Thyroid gland (tissue), 4 donors: ENCODE measurements around the gene RUSC2.

ENCODE experiments used
- POLR2A ChIP-seq, 2 donors: fragments of 450-650 bp; IDR thresholded peaks; one replicate each; pipeline ENCODE4 v1.6.1; 2017; ENCODE audit warnings: antibody characterized with exemption in 2 of 2, mild to moderate bottlenecking in 2 of 2, moderate library complexity in 1 of 2
- TF ChIP-seq, protein P1 (sequence below), 6 experiments: fragments of 200-600 bp in 3 of 6; fragments of 450-650 bp in 3 of 6; sonication (generic) in 3 of 6; IDR thresholded peaks; one replicate each; pipeline ENCODE4 v1.5.1; 2016 to 2019; ENCODE audit warnings: antibody characterized with exemption in 6 of 6, mild to moderate bottlenecking in 2 of 6, inconsistent platforms in 1 of 6, moderate library complexity in 1 of 6

DNA sequence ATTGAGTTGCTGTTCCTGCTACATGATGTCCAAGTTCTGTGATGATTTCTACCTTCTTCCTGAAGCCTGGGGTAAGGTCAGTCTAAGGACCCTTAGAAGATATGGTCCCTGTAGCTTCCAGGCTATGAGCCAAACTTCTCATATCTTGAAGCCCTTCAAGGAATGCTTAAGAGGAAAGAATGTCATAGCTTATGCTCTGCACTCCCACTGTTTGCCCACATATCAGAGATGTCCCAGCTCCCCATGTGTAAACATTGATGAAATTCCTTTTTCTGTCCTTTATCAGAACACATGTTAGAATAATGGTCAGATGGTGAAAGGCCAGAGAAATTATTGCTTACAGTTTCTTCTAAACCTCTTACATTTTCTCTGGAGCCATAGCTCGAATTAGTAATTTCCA lies 41.4 kb upstream of the RUSC2 start:
- TF ChIP-seq POLR2A (IDR thresholded peaks at IDR 0.05), result no peak
- TF ChIP-seq, protein P1, sequence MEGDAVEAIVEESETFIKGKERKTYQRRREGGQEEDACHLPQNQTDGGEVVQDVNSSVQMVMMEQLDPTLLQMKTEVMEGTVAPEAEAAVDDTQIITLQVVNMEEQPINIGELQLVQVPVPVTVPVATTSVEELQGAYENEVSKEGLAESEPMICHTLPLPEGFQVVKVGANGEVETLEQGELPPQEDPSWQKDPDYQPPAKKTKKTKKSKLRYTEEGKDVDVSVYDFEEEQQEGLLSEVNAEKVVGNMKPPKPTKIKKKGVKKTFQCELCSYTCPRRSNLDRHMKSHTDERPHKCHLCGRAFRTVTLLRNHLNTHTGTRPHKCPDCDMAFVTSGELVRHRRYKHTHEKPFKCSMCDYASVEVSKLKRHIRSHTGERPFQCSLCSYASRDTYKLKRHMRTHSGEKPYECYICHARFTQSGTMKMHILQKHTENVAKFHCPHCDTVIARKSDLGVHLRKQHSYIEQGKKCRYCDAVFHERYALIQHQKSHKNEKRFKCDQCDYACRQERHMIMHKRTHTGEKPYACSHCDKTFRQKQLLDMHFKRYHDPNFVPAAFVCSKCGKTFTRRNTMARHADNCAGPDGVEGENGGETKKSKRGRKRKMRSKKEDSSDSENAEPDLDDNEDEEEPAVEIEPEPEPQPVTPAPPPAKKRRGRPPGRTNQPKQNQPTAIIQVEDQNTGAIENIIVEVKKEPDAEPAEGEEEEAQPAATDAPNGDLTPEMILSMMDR (IDR thresholded peaks at IDR 0.05), result no peak
